ENCODE data around the gene GRK2. TPM values are rescaled to one million over a fixed set of nuclear protein-coding genes. Genes with fewer than 3 reads are reported as not detected.

GRK2 gene
- total and polyA plus RNA-seq, 2 donors (not counting 1 experiment from before 2014, with no cell fraction given) = 20.1 to 28.9 TPM

GRCh38 chr11:67245046-67245445 is 21.2 kb upstream of the GRK2 start:
- DNase-seq (ENCODE audit: low read depth in 2 of 2) = no peak
- H3K4me3 ChIP-seq (replicated peaks in 1 of 4; ENCODE audit: control extremely low read depth in 1 of 4, insufficient read depth in 1 of 4, low read depth in 3 of 4, low read length in 4 of 4) = no peak overlapping the region
- H3K9me3 ChIP-seq (ENCODE audit: control insufficient read depth, insufficient read depth, low read depth, low read length) = no peaks in the 10 kb centered on the region
- H3K4me2 ChIP-seq (ENCODE audit: extremely low read depth, insufficient read depth, low read length) = no peak overlapping the region
- H3K36me3 ChIP-seq (ENCODE audit: control insufficient read depth, insufficient read depth, low read length) = peaks cover 19% of the 10 kb centered on the region
- no peaks in the 10 kb centered on the region for H3K27me3 ChIP-seq (ENCODE audit: control insufficient read depth, insufficient read depth, low read length)
- TF ChIP-seq CTCF (conservative IDR thresholded peaks at IDR 0.05 in 1 of 2, IDR thresholded peaks at IDR 0.05 in 1 of 2; ENCODE audit: low read depth in 1 of 2, low read length in 2 of 2) (no peak), EZH2 (IDR thresholded peaks at IDR 0.05; ENCODE audit: low read length, missing control alignments) (no peak)
- H3K4me1 ChIP-seq (ENCODE audit: control insufficient read depth, extremely low read depth, insufficient read depth, low read length) = peaks cover 10% of the 10 kb centered on the region
- H4K20me1 ChIP-seq (ENCODE audit: control insufficient read depth, extremely low read depth, insufficient read depth, low read length) = no peaks in the 10 kb centered on the region
- peaks cover 35% of the 10 kb centered on the region for H3K79me2 ChIP-seq (ENCODE audit: control insufficient read depth, insufficient read depth, low read length)
- no peak overlapping the region for H3K27ac ChIP-seq (ENCODE audit: insufficient read depth, low read length)
- no peak overlapping the region for H3K9ac ChIP-seq (ENCODE audit: insufficient read depth, low read length)
- H2AFZ ChIP-seq (ENCODE audit: low read length) = no peak overlapping the region

- H3K27ac ChIP-seq (ENCODE audit: insufficient read depth, low read length) = no peak overlapping the region
- TF ChIP-seq EZH2 (IDR thresholded peaks at IDR 0.05; ENCODE audit: low read length, missing control alignments) = no peak
- TF ChIP-seq CTCF (conservative IDR thresholded peaks at IDR 0.05 in 1 of 2, IDR thresholded peaks at IDR 0.05 in 1 of 2; ENCODE audit: low read depth in 1 of 2, low read length in 2 of 2) = no peak
- H2AFZ ChIP-seq (ENCODE audit: low read length) = no peak overlapping the region
- H4K20me1 ChIP-seq (ENCODE audit: control insufficient read depth, extremely low read depth, insufficient read depth, low read length) = no peaks in the 10 kb centered on the region
- H3K4me1 ChIP-seq (ENCODE audit: control insufficient read depth, extremely low read depth, insufficient read depth, low read length) = peaks cover 6% of the 10 kb centered on the region
- no peaks in the 10 kb centered on the region for H3K9me3 ChIP-seq (ENCODE audit: control insufficient read depth, insufficient read depth, low read depth, low read length)
- H3K4me2 ChIP-seq (ENCODE audit: extremely low read depth, insufficient read depth, low read length) = peak overlapping the region; percentile 8
- no peaks in the 10 kb centered on the region for H3K27me3 ChIP-seq (ENCODE audit: control insufficient read depth, insufficient read depth, low read length)
- peaks cover 8% of the 10 kb centered on the region for H3K79me2 ChIP-seq (ENCODE audit: control insufficient read depth, insufficient read depth, low read length)
- no peak for DNase-seq (ENCODE audit: low read depth in 2 of 2)
- H3K36me3 ChIP-seq (ENCODE audit: control insufficient read depth, insufficient read depth, low read length) = peaks cover 28% of the 10 kb centered on the region
- no peak overlapping the region for H3K4me3 ChIP-seq (replicated peaks in 1 of 4; ENCODE audit: control extremely low read depth in 1 of 4, insufficient read depth in 1 of 4, low read depth in 3 of 4, low read length in 4 of 4)
- no peak overlapping the region for H3K9ac ChIP-seq (ENCODE audit: insufficient read depth, low read length)
Measured at GRCh38 chr11:67247946-67248550, 18.2 kb upstream of the GRK2 start.

GRCh38 chr11:67248653-67249052 is 17.6 kb upstream of the GRK2 start:
- peak; percentile 26 to 34 for DNase-seq (ENCODE audit: low read depth in 2 of 2)
- Histone ChIP-seq H3K79me2 (ENCODE audit: control insufficient read depth, insufficient read depth, low read length) (peaks cover 5% of the 10 kb centered on the region), H3K36me3 (ENCODE audit: control insufficient read depth, insufficient read depth, low read length) (peaks cover 33% of the 10 kb centered on the region)

More at GRCh38 chr11:67248653-67249052, 17.6 kb upstream of the GRK2 start:
- Histone ChIP-seq H3K9me3 (ENCODE audit: control insufficient read depth, insufficient read depth, low read depth, low read length) (no peaks in the 10 kb centered on the region), H3K4me1 (ENCODE audit: control insufficient read depth, extremely low read depth, insufficient read depth, low read length) (peaks cover 6% of the 10 kb centered on the region), H3K27ac (ENCODE audit: insufficient read depth, low read length) (no peak overlapping the region), H3K9ac (ENCODE audit: insufficient read depth, low read length) (no peak overlapping the region), H2AFZ (ENCODE audit: low read length) (no peak overlapping the region), H3K27me3 (ENCODE audit: control insufficient read depth, insufficient read depth, low read length) (no peaks in the 10 kb centered on the region), H4K20me1 (ENCODE audit: control insufficient read depth, extremely low read depth, insufficient read depth, low read length) (no peaks in the 10 kb centered on the region), H3K4me3 (replicated peaks in 1 of 4; ENCODE audit: control extremely low read depth in 1 of 4, insufficient read depth in 1 of 4, low read depth in 3 of 4, low read length in 4 of 4) (no peak overlapping the region), H3K4me2 (ENCODE audit: extremely low read depth, insufficient read depth, low read length) (no peak overlapping the region)
- no peak for TF ChIP-seq EZH2 (IDR thresholded peaks at IDR 0.05; ENCODE audit: low read length, missing control alignments)
- TF ChIP-seq CTCF (conservative IDR thresholded peaks at IDR 0.05 in 1 of 2, IDR thresholded peaks at IDR 0.05 in 1 of 2; ENCODE audit: low read depth in 1 of 2, low read length in 2 of 2) = no peak
